ENCODE measurements around the gene DOCK10. TPM values are rescaled to one million over a fixed set of nuclear protein-coding genes. Genes with fewer than 3 reads are reported as not detected.

The DOCK10 gene
- total and polyA plus RNA-seq, 3 donors from 2014 or later, result 2.9 to 20.2 (median 11.4) TPM

GRCh38 chr2:224890372-224890771 is 151.9 kb downstream of the DOCK10 start:
- no peak for TF ChIP-seq POLR2A (IDR thresholded peaks at IDR 0.05)
- no peak for TF ChIP-seq CTCF (IDR thresholded peaks at IDR 0.05)
- intact Hi-C loops (cut with DNase I; ENCODE audit: low total_unique reads), result no loop called here
- 61 to 65% methylated on average over 3 of the region's 3 CpGs for WGBS, 2 donors
- Histone ChIP-seq H3K4me1 (no peaks in the 10 kb centered on the region), H3K27me3 (no peaks in the 10 kb centered on the region), H3K36me3 (ENCODE audit: low read depth, missing control alignments) (no peaks in the 10 kb centered on the region), H3K27ac (no peak overlapping the region), H3K9me3 (no peaks in the 10 kb centered on the region), H3K4me3 (no peak overlapping the region)
- DNase-seq, result no peak

- H3K4me1 ChIP-seq, result no peaks in the 10 kb centered on the region
- no peaks in the 10 kb centered on the region for H3K36me3 ChIP-seq (ENCODE audit: low read depth, missing control alignments)
- H3K9me3 ChIP-seq, result no peaks in the 10 kb centered on the region
- no peak overlapping the region for H3K27ac ChIP-seq
- TF ChIP-seq POLR2A (IDR thresholded peaks at IDR 0.05) (no peak), CTCF (IDR thresholded peaks at IDR 0.05) (no peak)
- WGBS, 2 donors, result 98 to 100% methylated on average over 1 of the region's 1 CpG
- intact Hi-C loops (cut with DNase I; ENCODE audit: low total_unique reads), result no loop called here
- H3K4me3 ChIP-seq, result no peak overlapping the region
- no peak for DNase-seq
- no peaks in the 10 kb centered on the region for H3K27me3 ChIP-seq
Observed at GRCh38 chr2:224887141-224887540, 155.1 kb downstream of the DOCK10 start.

DNA sequence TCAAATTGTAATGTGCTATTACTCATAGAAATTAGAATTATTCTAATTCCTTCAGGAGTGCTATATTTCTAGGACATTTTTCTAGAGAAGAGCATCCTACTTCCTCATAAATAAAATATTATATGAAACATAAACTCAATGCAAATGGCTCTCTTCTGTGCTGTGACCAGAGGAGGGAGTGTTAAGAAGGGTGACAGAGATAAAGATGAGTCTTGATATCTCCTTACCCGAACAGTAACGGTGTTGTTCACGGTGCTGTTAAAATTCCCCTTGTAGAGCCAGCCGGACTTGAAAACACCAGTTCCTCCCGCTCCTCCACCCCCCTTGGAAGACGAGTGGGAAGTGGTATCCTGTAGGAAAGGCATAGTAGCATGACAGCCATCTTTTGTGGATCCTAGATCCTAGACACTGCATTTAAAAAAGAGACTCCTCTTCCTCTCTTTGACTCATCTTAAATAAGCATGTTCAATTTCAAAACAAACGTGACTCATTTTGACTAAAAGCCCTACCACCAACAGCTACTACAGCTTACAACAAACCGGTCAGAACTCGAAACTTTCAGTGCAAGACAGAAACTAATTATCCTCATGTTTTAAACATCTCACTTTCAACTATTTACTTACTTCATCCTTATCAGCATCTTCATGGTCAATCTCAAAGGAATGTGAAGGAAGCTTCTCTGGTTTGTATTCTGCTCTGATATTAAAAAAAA is 156.3 kb downstream of the DOCK10 start:
- Histone ChIP-seq H3K27me3 (no peaks in the 10 kb centered on the region), H3K4me3 (no peak overlapping the region), H3K9me3 (no peaks in the 10 kb centered on the region), H3K27ac (no peak overlapping the region), H3K4me1 (no peaks in the 10 kb centered on the region), H3K36me3 (ENCODE audit: low read depth, missing control alignments) (no peaks in the 10 kb centered on the region)
- WGBS, 2 donors, result 65 to 80% methylated on average over 9 of the region's 9 CpGs
- intact Hi-C loops (cut with DNase I; ENCODE audit: low total_unique reads), result no loop called here
- no peak for DNase-seq
- TF ChIP-seq CTCF (IDR thresholded peaks at IDR 0.05) (no peak), POLR2A (IDR thresholded peaks at IDR 0.05) (no peak)

DNA sequence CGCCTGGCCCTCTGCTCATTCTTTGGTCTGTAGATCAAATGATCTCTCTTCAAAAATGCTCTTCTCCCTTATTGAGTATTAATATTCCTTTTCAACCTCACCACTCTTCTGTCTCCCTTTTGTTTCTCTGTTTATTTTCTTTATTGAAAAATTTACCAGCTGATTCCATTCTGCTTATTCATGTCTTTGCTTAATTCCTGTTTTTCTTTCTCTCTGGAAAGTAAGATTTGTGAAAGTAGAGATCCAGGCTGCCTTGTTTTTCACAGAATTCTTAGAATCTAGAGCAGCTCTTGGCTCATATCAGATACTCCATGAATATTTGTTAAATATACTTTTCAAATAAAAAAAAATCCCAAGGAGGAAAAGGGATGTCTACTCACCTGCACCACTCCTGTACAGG is 157.0 kb downstream of the DOCK10 start:
- H3K9me3 ChIP-seq, result no peaks in the 10 kb centered on the region
- no peak overlapping the region for H3K27ac ChIP-seq
- no peaks in the 10 kb centered on the region for H3K27me3 ChIP-seq
- WGBS, 2 donors, result 100% methylated on average over 1 of the region's 1 CpG
- TF ChIP-seq CTCF (IDR thresholded peaks at IDR 0.05), result no peak
- no peak for TF ChIP-seq POLR2A (IDR thresholded peaks at IDR 0.05)
- no peaks in the 10 kb centered on the region for H3K4me1 ChIP-seq
- intact Hi-C loops (cut with DNase I; ENCODE audit: low total_unique reads), result no loop called here
- no peak overlapping the region for H3K4me3 ChIP-seq
- no peak for DNase-seq
- no peaks in the 10 kb centered on the region for H3K36me3 ChIP-seq (ENCODE audit: low read depth, missing control alignments)

DNA sequence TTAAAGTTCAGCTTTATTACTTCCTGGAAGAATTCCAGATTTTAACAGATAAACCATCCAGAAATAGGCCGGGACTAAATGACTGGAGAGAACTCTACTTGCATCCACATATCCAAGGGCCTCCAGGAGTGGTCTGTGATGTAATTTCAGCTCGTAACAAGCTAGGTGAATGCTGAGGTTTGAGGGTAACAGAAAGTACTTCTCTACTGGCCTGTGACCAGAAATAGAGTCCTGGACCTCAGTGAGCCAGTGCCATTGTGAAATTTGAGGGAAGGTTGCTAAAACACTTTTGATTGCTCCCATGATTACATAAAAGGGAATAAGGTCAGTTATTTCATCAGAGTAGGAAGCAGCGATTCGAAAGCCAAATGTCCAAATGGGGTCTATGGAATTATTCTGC is 158.1 kb downstream of the DOCK10 start:
- no peak overlapping the region for H3K4me3 ChIP-seq
- H3K9me3 ChIP-seq, result no peaks in the 10 kb centered on the region
- no peak for DNase-seq
- TF ChIP-seq POLR2A (IDR thresholded peaks at IDR 0.05), result no peak
- TF ChIP-seq CTCF (IDR thresholded peaks at IDR 0.05), result no peak
- no peaks in the 10 kb centered on the region for H3K36me3 ChIP-seq (ENCODE audit: low read depth, missing control alignments)
- 82% methylated on average over 4 of the region's 4 CpGs for WGBS, 2 donors
- no peaks in the 10 kb centered on the region for H3K27me3 ChIP-seq
- intact Hi-C loops (cut with DNase I; ENCODE audit: low total_unique reads), result no loop called here
- no peaks in the 10 kb centered on the region for H3K4me1 ChIP-seq
- no peak overlapping the region for H3K27ac ChIP-seq

All from testis (tissue), 3 donors.